Caco-2 (cell line): ENCODE measurements around the gene PDYN. TPM values are rescaled to one million over a fixed set of nuclear protein-coding genes. Genes with fewer than 3 reads are reported as not detected.

ENCODE experiments used
- BruUV-seq: library from RNA; stranded (reverse); fragments of 400-500 nt; replicated peaks from 2 replicates; lab custom pipeline; 2021; lab: Mats Ljungman, UMichigan
- CTCF ChIA-PET: fragments of 300-600 bp; sonication (Branson Sonifier 250); formaldehyde crosslinking; loops from one replicate; lab custom pipeline; 2022; ENCODE audit warnings: antibody characterized with exemption; lab: Charles Lee
- POLR2A ChIA-PET: fragments of 300-600 bp; sonication (Branson Sonifier 250); formaldehyde crosslinking; loops from one replicate; lab custom pipeline; 2022; ENCODE audit warnings: antibody characterized with exemption; lab: Charles Lee
- DNase-seq, 2 experiments: peaks; one replicate each; pipeline versions ENCODE4 v3.0.0 to v3.0.0-alpha.2; 2020 to 2022
- H3K27me3 ChIP-seq: replicated peaks from 2 replicates; pipeline ENCODE4 v1.6.0; 2011; ENCODE audit warnings: low read length; ENCODE audit not compliant: control insufficient read depth, insufficient read depth
- H3K36me3 ChIP-seq: 2 replicates; pipeline ENCODE4 v1.5.1; 2011; ENCODE audit warnings: low read length; ENCODE audit not compliant: control insufficient read depth, insufficient read depth
- H3K4me1 ChIP-seq: fragments of 250-450 bp; sonication (Bioruptor Pico); 2 replicates; pipeline ENCODE4 v1.5.1; 2020; ENCODE audit warnings: mild to moderate bottlenecking
- H3K4me3 ChIP-seq: 2 replicates; pipeline ENCODE4 v1.5.1; 2011; ENCODE audit warnings: low read depth, mild to moderate bottlenecking, control low read depth, low read length
- H3K9me3 ChIP-seq: fragments of 250-450 bp; sonication (Bioruptor Pico); 2 replicates; pipeline ENCODE4 v1.5.1; 2020; ENCODE audit warnings: mild to moderate bottlenecking, moderate library complexity
- H3K27ac Mint-ChIP-seq: one replicate; pipeline ENCODE4 v1.8.0; 2022; ENCODE audit warnings: mixed read lengths; ENCODE audit not compliant: unreplicated experiment
- H3K27me3 Mint-ChIP-seq: one replicate; pipeline ENCODE4 v1.8.0; 2022; ENCODE audit warnings: mixed read lengths; ENCODE audit not compliant: insufficient read depth, unreplicated experiment
- H3K36me3 Mint-ChIP-seq: one replicate; pipeline ENCODE4 v1.8.0; 2022; ENCODE audit warnings: mild to moderate bottlenecking, mixed read lengths; ENCODE audit not compliant: insufficient read depth, unreplicated experiment
- H3K4me1 Mint-ChIP-seq: one replicate; pipeline ENCODE4 v1.8.0; 2022; ENCODE audit warnings: low read depth, mixed read lengths; ENCODE audit not compliant: unreplicated experiment
- H3K4me3 Mint-ChIP-seq: one replicate; pipeline ENCODE4 v1.8.0; 2022; ENCODE audit warnings: mild to moderate bottlenecking, moderate library complexity, mixed read lengths; ENCODE audit not compliant: unreplicated experiment
- H3K9me3 Mint-ChIP-seq: one replicate; pipeline ENCODE4 v1.8.0; 2022; ENCODE audit warnings: mixed read lengths; ENCODE audit not compliant: unreplicated experiment
- intact Hi-C: fragments of 100-400 bp; cut with micrococcal nuclease; formaldehyde crosslinking; loops from one replicate; pipeline ENCODE4 v1.10.0; 2022; ENCODE audit not compliant: unreplicated experiment
- total RNA-seq: library from RNA; stranded (reverse); gene quantifications from 2 replicates; pipeline ENCODE4 v1.2.3, GENCODE V29; 2022
- TF ChIP-seq, protein P1 (sequence below), 2 experiments: fragments of 200-600 bp in 1 of 2; IDR thresholded peaks; 1 replicate in 1 of 2; 2 replicates in 1 of 2; pipeline versions ENCODE4 v1.5.1 to v1.8.0; 2011 to 2022; ENCODE audit warnings: antibody characterized with exemption in 1 of 2, control low read depth in 1 of 2, inconsistent platforms in 1 of 2, low read depth in 1 of 2, low read length in 1 of 2, mild to moderate bottlenecking in 1 of 2, moderate library complexity in 1 of 2; ENCODE audit not compliant: insufficient read depth in 1 of 2, severe bottlenecking in 1 of 2, unreplicated experiment in 1 of 2

Gene PDYN
- total RNA-seq, 1 experiment from 2014 or later: not detected

GRCh38 chr20:1928782-1929181 lies 65.1 kb downstream of the PDYN start:
- TF ChIP-seq, protein P1, sequence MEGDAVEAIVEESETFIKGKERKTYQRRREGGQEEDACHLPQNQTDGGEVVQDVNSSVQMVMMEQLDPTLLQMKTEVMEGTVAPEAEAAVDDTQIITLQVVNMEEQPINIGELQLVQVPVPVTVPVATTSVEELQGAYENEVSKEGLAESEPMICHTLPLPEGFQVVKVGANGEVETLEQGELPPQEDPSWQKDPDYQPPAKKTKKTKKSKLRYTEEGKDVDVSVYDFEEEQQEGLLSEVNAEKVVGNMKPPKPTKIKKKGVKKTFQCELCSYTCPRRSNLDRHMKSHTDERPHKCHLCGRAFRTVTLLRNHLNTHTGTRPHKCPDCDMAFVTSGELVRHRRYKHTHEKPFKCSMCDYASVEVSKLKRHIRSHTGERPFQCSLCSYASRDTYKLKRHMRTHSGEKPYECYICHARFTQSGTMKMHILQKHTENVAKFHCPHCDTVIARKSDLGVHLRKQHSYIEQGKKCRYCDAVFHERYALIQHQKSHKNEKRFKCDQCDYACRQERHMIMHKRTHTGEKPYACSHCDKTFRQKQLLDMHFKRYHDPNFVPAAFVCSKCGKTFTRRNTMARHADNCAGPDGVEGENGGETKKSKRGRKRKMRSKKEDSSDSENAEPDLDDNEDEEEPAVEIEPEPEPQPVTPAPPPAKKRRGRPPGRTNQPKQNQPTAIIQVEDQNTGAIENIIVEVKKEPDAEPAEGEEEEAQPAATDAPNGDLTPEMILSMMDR (IDR thresholded peaks at IDR 0.05; ENCODE audit: insufficient read depth in 1 of 2, low read depth in 1 of 2, low read length in 1 of 2, severe bottlenecking in 1 of 2, unreplicated experiment in 1 of 2): no peak
- no peak for DNase-seq
- Histone ChIP-seq H3K9me3 (no peaks in the 10 kb centered on the region), H3K4me3 (no peak overlapping the region), H3K36me3 (peaks cover 1% of the 10 kb centered on the region), H3K4me1 (no peaks in the 10 kb centered on the region), H3K27me3 (no peaks in the 10 kb centered on the region)
- Mint-ChIP-seq H3K27ac (no peak overlapping the region), H3K4me1 (no peaks in the 10 kb centered on the region), H3K9me3 (no peaks in the 10 kb centered on the region), H3K4me3 (no peak overlapping the region), H3K36me3 (peaks cover 5% of the 10 kb centered on the region), H3K27me3 (no peaks in the 10 kb centered on the region)
- POLR2A ChIA-PET: no interaction called here
- CTCF ChIA-PET: no interaction called here
- intact Hi-C loops: no loop called here
- no TSS peak for BruUV-seq

Other genes starting within 250 kb of the PDYN start
- gene SIRPA, start 98.7 kb downstream of the PDYN start, total RNA-seq: 31.6 and 33.3 TPM in 2 replicates
- gene STK35, start 107.8 kb upstream of the PDYN start, total RNA-seq: 40.1 and 40.2 TPM in 2 replicates